HG03103 (cell line): ENCODE measurements around the gene GNPAT.

Experiments
- ATAC-seq: cut with Tn5 transposase; IDR thresholded peaks from one replicate; pipeline ENCODE4 v1.9.1; 2021; ENCODE audit warnings: low read depth; ENCODE audit not compliant: unreplicated experiment

The GNPAT gene

GRCh38 chr1:231241750-231242149 lies 738 bp downstream of the GNPAT start:
- no peak for ATAC-seq

- ATAC-seq: no peak
These were observed 1.6 kb downstream of the GNPAT start for GRCh38 chr1:231242516-231243198.

- ATAC-seq: no peak
These were observed 7.8 kb downstream of the GNPAT start for GRCh38 chr1:231248778-231249177.

GRCh38 chr1:231252336-231252735 lies 11.3 kb downstream of the GNPAT start:
- no peak for ATAC-seq

GRCh38 chr1:231260351-231260750 lies 19.3 kb downstream of the GNPAT start:
- no peak for ATAC-seq

- no peak for ATAC-seq
These were observed 23.6 kb downstream of the GNPAT start for GRCh38 chr1:231264642-231265041.

GRCh38 chr1:231265379-231265778 lies 24.4 kb downstream of the GNPAT start:
- no peak for ATAC-seq

GRCh38 chr1:231266811-231267322 lies 25.9 kb downstream of the GNPAT start:
- no peak for ATAC-seq

GRCh38 chr1:231272173-231272572 lies 31.2 kb downstream of the GNPAT start:
- ATAC-seq: no peak

- no peak for ATAC-seq
These were observed 31.9 kb downstream of the GNPAT start for GRCh38 chr1:231272880-231273279.

- ATAC-seq: no peak
These were observed 33.3 kb downstream of the GNPAT start for GRCh38 chr1:231274119-231274825.

- no peak for ATAC-seq
These were observed 37.2 kb downstream of the GNPAT start for GRCh38 chr1:231278100-231278790.

GRCh38 chr1:231279081-231279480 lies 38.1 kb downstream of the GNPAT start:
- no peak for ATAC-seq

GRCh38 chr1:231279683-231280082 lies 38.7 kb downstream of the GNPAT start:
- no peak for ATAC-seq

GRCh38 chr1:231284441-231284840 lies 43.4 kb downstream of the GNPAT start:
- ATAC-seq: no peak

GRCh38 chr1:231286603-231287002 lies 45.6 kb downstream of the GNPAT start:
- ATAC-seq: no peak

GRCh38 chr1:231295938-231296337 lies 54.9 kb downstream of the GNPAT start:
- ATAC-seq: no peak

- ATAC-seq: no peak
These were observed 61.0 kb downstream of the GNPAT start for GRCh38 chr1:231301990-231302389.

GRCh38 chr1:231310391-231310934 lies 69.5 kb downstream of the GNPAT start:
- no peak for ATAC-seq

GRCh38 chr1:231311720-231312431 lies 70.9 kb downstream of the GNPAT start:
- no peak for ATAC-seq

- no peak for ATAC-seq
These were observed 71.4 kb downstream of the GNPAT start for GRCh38 chr1:231312432-231312788.
